CD4-positive, alpha-beta T cell (primary cell): Measurements from ENCODE around the gene TCF3. TPM values are rescaled to one million over a fixed set of nuclear protein-coding genes. Genes with fewer than 3 reads are reported as not detected.
A peak's percentile ranks its signal among the peaks of the same experiment; 100 is the strongest.

Experiments used
- ATAC-seq: fragments of 200-7000 bp; cut with Tn5 transposase; one replicate; pipeline ENCODE4 v1.10.0; 2022; ENCODE audit warnings: mild to moderate bottlenecking; ENCODE audit not compliant: poor library complexity
- CTCF ChIA-PET: fragments of 350-600 bp; sonication (Branson Sonifier 250); formaldehyde crosslinking; loops from one replicate; lab custom pipeline; 2021; ENCODE audit warnings: antibody characterized with exemption, inconsistent platforms; lab: Charles Lee
- POLR2A ChIA-PET: fragments of 350-600 bp; sonication (Branson Sonifier 250); formaldehyde crosslinking; loops from one replicate; lab custom pipeline; 2021; ENCODE audit warnings: antibody characterized with exemption, inconsistent platforms; lab: Charles Lee
- DNase-seq, 14 experiments: peaks; one replicate each; pipeline ENCODE4 v3.0.0-alpha.2; 2013 to 2020; ENCODE audit warnings: mixed read lengths in 2 of 14
- H3K27ac ChIP-seq, 2 donors: one replicate each; pipeline versions ENCODE4 v1.5.1 to v1.7.0; 2013; ENCODE audit warnings: low read length in 2 of 2, low read depth in 1 of 2, mild to moderate bottlenecking in 1 of 2
- H3K27me3 ChIP-seq, 2 experiments: 1 replicate in 1 of 2; 2 replicates in 1 of 2; pipeline versions ENCODE4 v1.6.1 to v1.7.0; 2013; ENCODE audit warnings: low read length in 2 of 2, control low read depth in 1 of 2, mild to moderate bottlenecking in 1 of 2, moderate library complexity in 1 of 2; ENCODE audit not compliant: insufficient read depth in 2 of 2, control insufficient read depth in 1 of 2
- H3K36me3 ChIP-seq: one replicate; pipeline ENCODE4 v1.6.1; 2013; ENCODE audit warnings: low read length, control low read depth; ENCODE audit not compliant: insufficient read depth
- H3K4me1 ChIP-seq: one replicate; pipeline ENCODE4 v1.6.1; 2013; ENCODE audit warnings: low read length, control low read depth; ENCODE audit not compliant: insufficient read depth
- H3K4me3 ChIP-seq: one replicate; pipeline ENCODE4 v1.5.1; 2013; ENCODE audit warnings: mild to moderate bottlenecking, low read length, moderate library complexity
- H3K9me3 ChIP-seq, 2 experiments: 1 replicate in 1 of 2; 2 replicates in 1 of 2; pipeline versions ENCODE4 v1.6.1 to v1.7.0; 2013; ENCODE audit warnings: low read length in 2 of 2, mild to moderate bottlenecking in 2 of 2, control low read depth in 1 of 2, moderate library complexity in 1 of 2; ENCODE audit not compliant: control insufficient read depth in 1 of 2, insufficient read depth in 1 of 2
- H3K27ac Mint-ChIP-seq: one replicate; pipeline ENCODE4 v1.8.0; 2020; ENCODE audit warnings: mixed read lengths
- H3K27me3 Mint-ChIP-seq: one replicate; pipeline ENCODE4 v1.8.0; 2021; ENCODE audit warnings: mixed read lengths
- H3K36me3 Mint-ChIP-seq: one replicate; pipeline ENCODE4 v1.8.0; 2021; ENCODE audit warnings: low read depth, mixed read lengths
- H3K4me1 Mint-ChIP-seq: one replicate; pipeline ENCODE4 v1.8.0; 2021; ENCODE audit warnings: low read depth, mixed read lengths
- H3K4me3 Mint-ChIP-seq: one replicate; pipeline ENCODE4 v1.8.0; 2020; ENCODE audit warnings: mild to moderate bottlenecking, mixed read lengths
- H3K9me3 Mint-ChIP-seq: one replicate; pipeline ENCODE4 v1.8.0; 2020; ENCODE audit warnings: mixed read lengths
- intact Hi-C, 2 experiments: fragments of 100-400 bp; cut with DNase I in 1 of 2; cut with micrococcal nuclease in 1 of 2; formaldehyde crosslinking; loops; one replicate each; pipeline versions ENCODE4 v1.15.1 to v1.9.0; 2023 to 2025; cut with DNase I, micrococcal nuclease
- total RNA-seq, 174 experiments: library from RNA in 2 of 174; stranded (reverse) in 2 of 174; gene quantifications; one replicate each; pipeline ENCODE4 v1.2.3 and lab custom pipeline; 2021 to 2026
- TF ChIP-seq, protein P1 (sequence below): fragments of 200-600 bp; IDR thresholded peaks from one replicate; pipeline ENCODE4 v1.8.0; 2022; ENCODE audit warnings: antibody characterized with exemption, mild to moderate bottlenecking

TCF3 gene
- total RNA-seq, 2 experiments from 2014 or later: 51.2 to 52.2 TPM

DNA sequence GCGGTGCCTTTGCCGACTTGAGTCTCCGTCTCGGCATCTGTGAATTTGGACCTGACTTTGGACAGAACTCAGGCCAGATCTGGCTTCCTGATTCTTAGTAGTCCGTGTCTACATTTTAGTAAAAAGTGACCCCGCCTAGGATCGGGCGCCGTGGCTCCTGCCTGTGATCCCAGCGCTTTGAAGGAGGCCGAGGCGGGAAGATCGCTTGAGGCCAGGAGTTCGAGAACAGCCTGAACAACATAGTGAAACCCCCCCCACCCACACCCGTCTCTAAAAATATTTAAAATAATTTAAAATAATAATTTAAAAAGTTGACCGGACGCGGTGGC is 849 bp upstream of the TCF3 start:
- Histone ChIP-seq H3K9me3 (peaks cover 0 to 3% of the 10 kb centered on the region in 2 experiments), H3K4me3 (peak overlapping the region; percentile 63), H3K4me1 (peaks cover 26% of the 10 kb centered on the region), H3K27me3 (no peaks in the 10 kb centered on the region), H3K36me3 (peaks cover 7% of the 10 kb centered on the region), H3K27ac (peak overlapping the region in 1 of 2 donors; percentile 75)
- TF ChIP-seq, protein P1, sequence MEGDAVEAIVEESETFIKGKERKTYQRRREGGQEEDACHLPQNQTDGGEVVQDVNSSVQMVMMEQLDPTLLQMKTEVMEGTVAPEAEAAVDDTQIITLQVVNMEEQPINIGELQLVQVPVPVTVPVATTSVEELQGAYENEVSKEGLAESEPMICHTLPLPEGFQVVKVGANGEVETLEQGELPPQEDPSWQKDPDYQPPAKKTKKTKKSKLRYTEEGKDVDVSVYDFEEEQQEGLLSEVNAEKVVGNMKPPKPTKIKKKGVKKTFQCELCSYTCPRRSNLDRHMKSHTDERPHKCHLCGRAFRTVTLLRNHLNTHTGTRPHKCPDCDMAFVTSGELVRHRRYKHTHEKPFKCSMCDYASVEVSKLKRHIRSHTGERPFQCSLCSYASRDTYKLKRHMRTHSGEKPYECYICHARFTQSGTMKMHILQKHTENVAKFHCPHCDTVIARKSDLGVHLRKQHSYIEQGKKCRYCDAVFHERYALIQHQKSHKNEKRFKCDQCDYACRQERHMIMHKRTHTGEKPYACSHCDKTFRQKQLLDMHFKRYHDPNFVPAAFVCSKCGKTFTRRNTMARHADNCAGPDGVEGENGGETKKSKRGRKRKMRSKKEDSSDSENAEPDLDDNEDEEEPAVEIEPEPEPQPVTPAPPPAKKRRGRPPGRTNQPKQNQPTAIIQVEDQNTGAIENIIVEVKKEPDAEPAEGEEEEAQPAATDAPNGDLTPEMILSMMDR: no peak
- ATAC-seq (no peak), DNase-seq (no peak)
- peaks cover 10% of the 10 kb centered on the region for H3K27me3 Mint-ChIP-seq
- ChIA-PET CTCF (interaction anchor here (0.9 to 2.2 kb wide), 2 partner anchors 48 to 289 kb away, joined by 3 to 14 read pairs; partner anchors contain the start of gene UQCR11), POLR2A (interaction anchor here (0.6 to 4.6 kb wide), 12 partner anchors 12 to 1253 kb away, joined by 3 to 78 read pairs (median 4); partner anchors contain the start of genes CIRBP, FAM174C, LMNB2 and MBD3)
- intact Hi-C loops: loop anchor here in 1 of 2 experiments (10.0 kb wide), 1 partner anchor 248 kb away; the partner anchor contains the start of genes DAZAP1 and GAMT
- H3K4me3 Mint-ChIP-seq: peak overlapping the region; percentile 93
- H3K4me1 Mint-ChIP-seq: peaks cover 14% of the 10 kb centered on the region
- H3K9me3 Mint-ChIP-seq: no peaks in the 10 kb centered on the region
- H3K27ac Mint-ChIP-seq: peak overlapping the region; percentile 98
- peaks cover 26% of the 10 kb centered on the region for H3K36me3 Mint-ChIP-seq

DNA sequence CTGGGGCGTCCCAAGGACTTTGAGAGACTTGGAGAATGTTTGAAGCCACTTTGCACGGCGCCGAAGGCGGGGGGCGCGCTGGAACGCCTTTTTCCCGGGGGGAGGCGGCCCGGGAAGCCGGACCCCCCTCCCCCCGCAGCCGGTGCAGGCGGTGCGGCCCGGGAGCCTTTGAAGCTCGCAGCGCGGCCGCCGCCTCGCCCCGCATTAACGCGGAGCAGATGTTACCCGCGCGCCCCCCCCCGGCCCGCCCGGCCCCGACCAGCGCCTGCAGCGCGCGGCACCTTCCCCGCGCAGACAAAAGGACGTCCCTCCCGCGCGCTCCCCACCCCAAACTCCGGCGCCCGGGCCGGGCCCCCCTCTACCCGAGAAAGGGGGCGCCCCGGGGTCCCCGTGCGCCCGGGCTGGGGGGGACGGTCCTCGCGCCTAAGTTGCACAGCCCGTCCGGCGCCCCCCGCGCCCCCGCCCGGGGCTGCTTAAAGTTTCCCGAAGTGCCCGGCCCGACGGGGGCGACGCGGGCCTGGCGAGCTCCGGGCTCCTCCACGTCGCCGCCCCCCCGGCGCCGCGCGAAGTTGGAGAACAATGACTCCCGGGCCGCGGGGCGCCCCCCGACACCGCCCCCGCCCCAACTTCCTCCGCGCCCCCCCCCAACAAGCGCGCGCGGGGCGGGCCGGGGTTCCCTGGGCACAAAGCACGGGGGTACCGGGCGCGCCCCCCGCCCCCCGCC is 685 bp downstream of the TCF3 start:
- H3K4me3 Mint-ChIP-seq: peak overlapping the region; percentile 97
- peaks cover 26% of the 10 kb centered on the region for H3K36me3 Mint-ChIP-seq
- Histone ChIP-seq H3K27me3 (no peaks in the 10 kb centered on the region), H3K9me3 (peaks cover 0 to 3% of the 10 kb centered on the region in 2 experiments), H3K4me3 (peak overlapping the region; percentile 62), H3K36me3 (peaks cover 16% of the 10 kb centered on the region), H3K27ac (peak overlapping the region in 1 of 2 donors; percentile 56), H3K4me1 (peaks cover 26% of the 10 kb centered on the region)
- CTCF ChIA-PET: interaction anchor here (1.0 to 2.2 kb wide), 5 partner anchors 27 to 106 kb away, joined by 3 to 14 read pairs (median 3); partner anchors contain the start of genes MBD3 and UQCR11
- H3K4me1 Mint-ChIP-seq: peaks cover 14% of the 10 kb centered on the region
- DNase-seq (peak in 13 of 14 experiments; percentile 20 to 78 (median 49)), ATAC-seq (no peak)
- peaks cover 3% of the 10 kb centered on the region for H3K27me3 Mint-ChIP-seq
- TF ChIP-seq, protein P1: peak; percentile 20
- intact Hi-C loops: loop anchor here (1.0 to 10.0 kb wide), 4 partner anchors 45 to 247 kb away; partner anchors contain the start of genes DAZAP1 (in 1 of the 2), GAMT (in 1 of the 2) and MBD3 (in 1 of the 2)
- peak overlapping the region; percentile 94 for H3K27ac Mint-ChIP-seq
- POLR2A ChIA-PET: interaction anchor here (0.9 to 4.6 kb wide), 9 partner anchors 17 to 1140 kb away, joined by 3 to 78 read pairs (median 3); partner anchors contain the start of genes CIRBP, FAM174C, MBD3 and UQCR11
- H3K9me3 Mint-ChIP-seq: no peaks in the 10 kb centered on the region
